HL-60 (cell line): ENCODE measurements around the gene HYOU1.

Source experiments
- DNase-seq, 2 experiments: peaks; one replicate each; pipeline ENCODE4 v3.0.0-alpha.2; 2010 to 2020; ENCODE audit warnings: low read depth in 1 of 2, low spot score in 1 of 2
- H3K27ac ChIP-seq: fragments of 250-450 bp; sonication (Bioruptor Pico); replicated peaks from 2 replicates; pipeline ENCODE4 v1.5.1; 2020; ENCODE audit warnings: mild to moderate bottlenecking, moderate library complexity
- H3K27me3 ChIP-seq: fragments of 250-450 bp; sonication (Bioruptor Pico); 2 replicates; pipeline ENCODE4 v1.5.1; 2021; ENCODE audit warnings: mild to moderate bottlenecking, moderate library complexity; ENCODE audit not compliant: insufficient read depth, poor library complexity, severe bottlenecking
- H3K4me3 ChIP-seq: replicated peaks from 2 replicates; pipeline ENCODE4 v1.5.1; 2011; ENCODE audit warnings: mild to moderate bottlenecking, control low read depth, low read length; ENCODE audit not compliant: insufficient read depth
- GABPA ChIP-seq: IDR thresholded peaks from 2 replicates; pipeline ENCODE4 v1.6.1; 2012; ENCODE audit warnings: low read depth
- POLR2AphosphoS5 ChIP-seq: IDR thresholded peaks from 2 replicates; pipeline ENCODE4 v1.6.1; 2012; ENCODE audit warnings: low read depth
- SPI1 ChIP-seq: IDR thresholded peaks from 2 replicates; pipeline ENCODE4 v1.6.1; 2012; ENCODE audit warnings: low read depth, mild to moderate bottlenecking, borderline replicate concordance
- TF ChIP-seq, protein P1 (sequence below): IDR thresholded peaks from one replicate; pipeline ENCODE4 v1.5.1; 2011; ENCODE audit warnings: low read length, control low read depth, inconsistent platforms; ENCODE audit not compliant: insufficient read depth
- TF ChIP-seq, protein P2 (sequence below): IDR thresholded peaks from 2 replicates; pipeline ENCODE4 v1.6.1; 2012; ENCODE audit warnings: low read depth; ENCODE audit not compliant: insufficient replicate concordance

The HYOU1 gene

DNA sequence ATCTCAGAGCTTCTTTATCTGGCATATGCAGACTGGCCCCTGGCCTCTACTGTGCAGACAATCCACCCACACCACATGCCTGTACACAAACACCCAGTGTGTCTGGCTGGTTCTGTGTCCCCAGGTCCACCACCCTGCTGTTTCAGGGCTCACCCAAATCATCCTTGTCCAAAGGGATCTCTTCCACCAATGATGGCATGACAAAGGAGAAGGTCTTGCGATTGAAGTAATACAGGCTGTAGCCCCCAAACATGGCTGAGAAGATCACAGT lies 28.0 kb downstream of the HYOU1 start:
- Histone ChIP-seq H3K27me3 (no peaks in the 10 kb centered on the region), H3K4me3 (peak overlapping the region; percentile 74; the same call in 1 of the 2 replicates), H3K27ac (peak overlapping the region; percentile 87)
- no peak for TF ChIP-seq SPI1
- TF ChIP-seq, protein P1, sequence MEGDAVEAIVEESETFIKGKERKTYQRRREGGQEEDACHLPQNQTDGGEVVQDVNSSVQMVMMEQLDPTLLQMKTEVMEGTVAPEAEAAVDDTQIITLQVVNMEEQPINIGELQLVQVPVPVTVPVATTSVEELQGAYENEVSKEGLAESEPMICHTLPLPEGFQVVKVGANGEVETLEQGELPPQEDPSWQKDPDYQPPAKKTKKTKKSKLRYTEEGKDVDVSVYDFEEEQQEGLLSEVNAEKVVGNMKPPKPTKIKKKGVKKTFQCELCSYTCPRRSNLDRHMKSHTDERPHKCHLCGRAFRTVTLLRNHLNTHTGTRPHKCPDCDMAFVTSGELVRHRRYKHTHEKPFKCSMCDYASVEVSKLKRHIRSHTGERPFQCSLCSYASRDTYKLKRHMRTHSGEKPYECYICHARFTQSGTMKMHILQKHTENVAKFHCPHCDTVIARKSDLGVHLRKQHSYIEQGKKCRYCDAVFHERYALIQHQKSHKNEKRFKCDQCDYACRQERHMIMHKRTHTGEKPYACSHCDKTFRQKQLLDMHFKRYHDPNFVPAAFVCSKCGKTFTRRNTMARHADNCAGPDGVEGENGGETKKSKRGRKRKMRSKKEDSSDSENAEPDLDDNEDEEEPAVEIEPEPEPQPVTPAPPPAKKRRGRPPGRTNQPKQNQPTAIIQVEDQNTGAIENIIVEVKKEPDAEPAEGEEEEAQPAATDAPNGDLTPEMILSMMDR, result no peak
- TF ChIP-seq, protein P2, sequence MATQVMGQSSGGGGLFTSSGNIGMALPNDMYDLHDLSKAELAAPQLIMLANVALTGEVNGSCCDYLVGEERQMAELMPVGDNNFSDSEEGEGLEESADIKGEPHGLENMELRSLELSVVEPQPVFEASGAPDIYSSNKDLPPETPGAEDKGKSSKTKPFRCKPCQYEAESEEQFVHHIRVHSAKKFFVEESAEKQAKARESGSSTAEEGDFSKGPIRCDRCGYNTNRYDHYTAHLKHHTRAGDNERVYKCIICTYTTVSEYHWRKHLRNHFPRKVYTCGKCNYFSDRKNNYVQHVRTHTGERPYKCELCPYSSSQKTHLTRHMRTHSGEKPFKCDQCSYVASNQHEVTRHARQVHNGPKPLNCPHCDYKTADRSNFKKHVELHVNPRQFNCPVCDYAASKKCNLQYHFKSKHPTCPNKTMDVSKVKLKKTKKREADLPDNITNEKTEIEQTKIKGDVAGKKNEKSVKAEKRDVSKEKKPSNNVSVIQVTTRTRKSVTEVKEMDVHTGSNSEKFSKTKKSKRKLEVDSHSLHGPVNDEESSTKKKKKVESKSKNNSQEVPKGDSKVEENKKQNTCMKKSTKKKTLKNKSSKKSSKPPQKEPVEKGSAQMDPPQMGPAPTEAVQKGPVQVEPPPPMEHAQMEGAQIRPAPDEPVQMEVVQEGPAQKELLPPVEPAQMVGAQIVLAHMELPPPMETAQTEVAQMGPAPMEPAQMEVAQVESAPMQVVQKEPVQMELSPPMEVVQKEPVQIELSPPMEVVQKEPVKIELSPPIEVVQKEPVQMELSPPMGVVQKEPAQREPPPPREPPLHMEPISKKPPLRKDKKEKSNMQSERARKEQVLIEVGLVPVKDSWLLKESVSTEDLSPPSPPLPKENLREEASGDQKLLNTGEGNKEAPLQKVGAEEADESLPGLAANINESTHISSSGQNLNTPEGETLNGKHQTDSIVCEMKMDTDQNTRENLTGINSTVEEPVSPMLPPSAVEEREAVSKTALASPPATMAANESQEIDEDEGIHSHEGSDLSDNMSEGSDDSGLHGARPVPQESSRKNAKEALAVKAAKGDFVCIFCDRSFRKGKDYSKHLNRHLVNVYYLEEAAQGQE, result no peak
- TF ChIP-seq GABPA, result no peak
- no peak for TF ChIP-seq POLR2AphosphoS5
- DNase-seq, result no peak

DNA sequence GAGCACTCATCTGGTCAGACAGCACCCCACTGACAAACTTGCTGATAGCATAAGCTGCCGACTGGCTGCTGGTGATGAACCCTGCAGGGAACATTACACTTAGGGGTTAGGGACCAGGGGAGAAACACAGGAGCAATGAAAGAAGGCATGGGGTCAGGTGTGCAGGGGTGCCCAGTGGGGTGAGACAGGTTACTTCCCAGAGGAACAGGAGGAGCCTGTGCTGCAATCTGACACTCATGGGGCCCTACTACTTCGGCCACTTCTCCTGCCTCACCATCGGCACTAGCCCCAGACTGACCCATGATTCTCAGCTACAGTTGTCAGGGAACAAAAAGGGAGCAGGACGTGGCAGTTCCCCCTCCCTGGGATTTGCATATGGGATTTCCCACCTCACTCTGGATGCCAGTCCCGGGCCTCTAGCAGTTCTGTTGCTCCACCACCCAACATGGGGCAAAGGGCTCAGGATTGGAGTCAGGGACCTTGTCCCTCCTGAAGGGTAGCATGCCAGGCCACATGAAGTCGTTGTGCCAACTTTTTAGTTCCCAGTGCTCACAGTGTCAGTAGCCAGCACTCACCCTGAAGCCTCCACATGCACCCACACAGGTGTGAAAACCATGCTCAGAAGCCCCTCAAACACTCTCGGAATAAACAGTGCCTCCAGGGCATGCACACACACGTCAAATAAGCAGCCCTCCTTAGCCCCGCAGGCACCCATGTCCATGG lies 28.5 kb downstream of the HYOU1 start:
- DNase-seq, result no peak
- Histone ChIP-seq H3K4me3 (no peak overlapping the region), H3K27ac (peak overlapping the region; percentile 87; the same call in 1 of the 2 replicates), H3K27me3 (no peaks in the 10 kb centered on the region)
- TF ChIP-seq, protein P1, result no peak
- TF ChIP-seq POLR2AphosphoS5 (no peak), SPI1 (no peak), GABPA (no peak)
- TF ChIP-seq, protein P2, result no peak

DNA sequence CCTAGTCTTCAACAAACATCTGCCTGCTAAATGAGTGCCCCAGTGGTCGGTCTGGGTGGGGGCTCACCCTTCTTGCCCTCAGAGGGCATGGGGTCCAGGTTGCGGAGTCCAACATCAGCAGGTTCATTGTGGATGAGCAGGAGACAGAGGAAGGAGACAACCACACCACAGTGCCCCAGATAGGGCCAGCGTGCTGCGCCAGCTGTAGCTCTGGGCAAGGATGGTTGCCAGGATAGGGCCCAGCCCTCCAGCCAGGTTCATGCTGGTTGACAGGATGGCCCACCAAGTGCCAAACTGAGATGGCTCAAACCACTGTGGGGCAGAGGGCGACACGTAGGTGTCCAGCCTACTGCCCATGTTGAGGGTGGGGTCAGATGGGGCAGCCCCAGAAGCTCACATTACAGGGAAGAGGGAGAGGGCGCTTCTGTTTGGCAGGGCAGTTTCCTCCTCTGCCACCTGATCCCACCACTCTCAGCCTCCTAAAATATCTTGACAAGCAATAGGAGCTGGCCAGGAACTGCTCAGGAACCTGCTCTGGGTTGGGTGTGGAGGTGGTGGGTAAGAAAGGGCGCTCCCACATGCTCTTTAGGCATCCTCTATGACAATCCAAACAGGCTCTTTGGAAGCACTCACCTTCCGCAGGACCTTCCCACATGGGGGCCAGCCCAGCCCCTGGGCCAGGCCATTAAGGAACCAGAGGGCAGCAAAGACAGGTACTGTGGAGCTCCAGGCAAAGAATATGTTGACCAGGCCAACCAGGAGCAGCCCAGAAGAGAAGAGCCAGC lies 29.3 kb downstream of the HYOU1 start:
- Histone ChIP-seq H3K27me3 (no peaks in the 10 kb centered on the region), H3K4me3 (no peak overlapping the region), H3K27ac (no peak overlapping the region)
- DNase-seq, result no peak
- TF ChIP-seq, protein P1, result no peak
- TF ChIP-seq POLR2AphosphoS5 (no peak), GABPA (no peak), SPI1 (no peak)
- TF ChIP-seq, protein P2, result no peak
